Liver (tissue), 9 donors: Measurements from ENCODE around the gene ECE1. TPM values are rescaled to one million over a fixed set of nuclear protein-coding genes. Genes with fewer than 3 reads are reported as not detected.

Experiments
- DNase-seq: peaks from one replicate; pipeline ENCODE4 v3.0.0-alpha.2; 2017; ENCODE audit warnings: low spot score
- H3K27ac ChIP-seq, 2 donors: one replicate each; pipeline ENCODE4 v1.7.0; 2013; ENCODE audit warnings: inconsistent platforms in 2 of 2, low read length in 2 of 2, control low read depth in 1 of 2, low read depth in 1 of 2, mild to moderate bottlenecking in 1 of 2
- H3K27me3 ChIP-seq, 4 donors: one replicate each; pipeline versions ENCODE4 v1.6.1 to v1.7.0; 2013; ENCODE audit warnings: low read length in 3 of 4, inconsistent platforms in 1 of 4, mild to moderate bottlenecking in 1 of 4, moderate library complexity in 1 of 4; ENCODE audit not compliant: control insufficient read depth in 4 of 4, insufficient read depth in 4 of 4
- H3K36me3 ChIP-seq, 4 donors: one replicate each; pipeline versions ENCODE4 v1.6.1 to v1.7.0; 2013; ENCODE audit warnings: low read length in 3 of 4, mild to moderate bottlenecking in 3 of 4, low read depth in 1 of 4, moderate library complexity in 1 of 4; ENCODE audit not compliant: control insufficient read depth in 4 of 4, insufficient read depth in 3 of 4
- H3K4me1 ChIP-seq, 4 donors: one replicate each; pipeline versions ENCODE4 v1.6.1 to v1.7.0; 2013; ENCODE audit warnings: low read length in 3 of 4, mild to moderate bottlenecking in 3 of 4, moderate library complexity in 1 of 4; ENCODE audit not compliant: control insufficient read depth in 4 of 4, insufficient read depth in 4 of 4
- H3K4me3 ChIP-seq, 3 donors: one replicate each; pipeline versions ENCODE4 v1.6.1 to v1.7.0; 2013; ENCODE audit warnings: low read length in 3 of 3, control low read depth in 1 of 3, low read depth in 1 of 3, mild to moderate bottlenecking in 1 of 3
- H3K9ac ChIP-seq, 2 donors: one replicate each; pipeline ENCODE4 v1.7.0; 2013; ENCODE audit warnings: low read length in 2 of 2, mild to moderate bottlenecking in 2 of 2, moderate library complexity in 2 of 2, control low read depth in 1 of 2, low read depth in 1 of 2
- H3K9me3 ChIP-seq, 4 donors: one replicate each; pipeline versions ENCODE4 v1.6.1 to v1.7.0; 2013; ENCODE audit warnings: low read length in 3 of 4; ENCODE audit not compliant: control insufficient read depth in 4 of 4
- EGR1 ChIP-seq, 2 donors: IDR thresholded peaks; 2 replicates each; pipeline ENCODE4 v1.6.1; 2016 to 2018; ENCODE audit warnings: antibody characterized with exemption in 2 of 2, low read depth in 2 of 2
- FOXA1 ChIP-seq: IDR thresholded peaks from 2 replicates; pipeline ENCODE4 v1.6.1; 2016; ENCODE audit warnings: antibody characterized with exemption
- FOXA2 ChIP-seq: IDR thresholded peaks from 2 replicates; pipeline ENCODE4 v1.6.1; 2016; ENCODE audit warnings: antibody characterized with exemption
- GABPA ChIP-seq, 2 donors: IDR thresholded peaks in 1 of 2; conservative IDR thresholded peaks in 1 of 2; 2 replicates each; pipeline ENCODE4 v1.6.1; 2016; ENCODE audit warnings: antibody characterized with exemption in 2 of 2, mild to moderate bottlenecking in 1 of 2, moderate library complexity in 1 of 2
- HNF4A ChIP-seq, 2 donors: conservative IDR thresholded peaks; 2 replicates each; pipeline ENCODE4 v1.6.1; 2016; ENCODE audit warnings: antibody characterized with exemption in 2 of 2, mild to moderate bottlenecking in 2 of 2
- HNF4G ChIP-seq: IDR thresholded peaks from 2 replicates; pipeline ENCODE4 v1.6.1; 2016; ENCODE audit warnings: antibody characterized with exemption
- JUND ChIP-seq, 2 donors: IDR thresholded peaks; 2 replicates each; pipeline ENCODE4 v1.6.1; 2016; ENCODE audit warnings: antibody characterized with exemption in 2 of 2
- NR2F2 ChIP-seq: IDR thresholded peaks from 2 replicates; pipeline ENCODE4 v1.6.1; 2016; ENCODE audit warnings: antibody characterized with exemption
- RAD21 ChIP-seq, 2 donors: IDR thresholded peaks; 2 replicates each; pipeline ENCODE4 v1.6.1; 2016; ENCODE audit warnings: antibody characterized with exemption in 2 of 2, mild to moderate bottlenecking in 2 of 2
- RXRA ChIP-seq, 2 donors: IDR thresholded peaks; 2 replicates each; pipeline ENCODE4 v1.6.1; 2017 to 2018; ENCODE audit warnings: antibody characterized with exemption in 2 of 2, mild to moderate bottlenecking in 1 of 2
- SP1 ChIP-seq: IDR thresholded peaks from 2 replicates; pipeline ENCODE4 v1.6.1; 2018; ENCODE audit warnings: antibody characterized with exemption, mild to moderate bottlenecking
- TAF1 ChIP-seq: conservative IDR thresholded peaks from 2 replicates; pipeline ENCODE4 v1.6.1; 2016; ENCODE audit warnings: antibody characterized with exemption, mild to moderate bottlenecking
- YY1 ChIP-seq: IDR thresholded peaks from 2 replicates; pipeline ENCODE4 v1.6.1; 2016; ENCODE audit warnings: antibody characterized with exemption, mild to moderate bottlenecking
- WGBS: extraction: QIAGEN DNeasy Blood & Tissue Kit; methylation state at CpG from one replicate; pipeline ENCODE4 v1.1.7; 2013; 5-methylcytosine and 5-hydroxymethylcytosine counted together
- polyA plus RNA-seq, 2 donors: library from polyadenylated mRNA; stranded (reverse) in 1 of 2; unstranded in 1 of 2; fragments of 200-250 nt in 1 of 2; fragments of >200 nt in 1 of 2; fragmentation: Nextera tagmentation in 1 of 2; extraction: Ambion mirVana in 1 of 2; gene quantifications; one replicate each; pipeline versions ENCODE4 v1.2.1 to v1.2.3, GENCODE V29; 2013 to 2015
- total RNA-seq, 2 donors: library from RNA; depleted of rRNA; stranded (reverse); fragments of >200 nt; gene quantifications; one replicate each; pipeline ENCODE4 v1.2.3, GENCODE V29; 2014
- TF ChIP-seq, protein P1 (sequence below): IDR thresholded peaks from 2 replicates; pipeline ENCODE4 v1.6.1; 2016; ENCODE audit warnings: antibody characterized with exemption
- TF ChIP-seq, protein P2 (sequence below): IDR thresholded peaks from 2 replicates; pipeline ENCODE4 v1.6.1; 2016; ENCODE audit warnings: antibody characterized with exemption
- TF ChIP-seq, protein P3 (sequence below): IDR thresholded peaks from 2 replicates; pipeline ENCODE4 v1.6.1; 2016; ENCODE audit warnings: antibody characterized with exemption, mild to moderate bottlenecking
- TF ChIP-seq, protein P4 (sequence below): IDR thresholded peaks from 2 replicates; pipeline ENCODE4 v1.6.1; 2016; ENCODE audit warnings: antibody characterized with exemption
- TF ChIP-seq, protein P5 (sequence below): fragments of 150-350 bp; IDR thresholded peaks from 2 replicates; pipeline ENCODE4 v1.5.1; 2017; ENCODE audit warnings: improper control_type of control experiment, low read depth, low read length; ENCODE audit not compliant: missing input control
- donor health status: healthy.
- donor health status: healthy.
- donor health status: healthy.
- donor health status: healthy.
- donor health status: healthy.

The ECE1 gene
- total and polyA plus RNA-seq, 4 donors = 29.3 to 46.4 (median 39.6) TPM

DNA sequence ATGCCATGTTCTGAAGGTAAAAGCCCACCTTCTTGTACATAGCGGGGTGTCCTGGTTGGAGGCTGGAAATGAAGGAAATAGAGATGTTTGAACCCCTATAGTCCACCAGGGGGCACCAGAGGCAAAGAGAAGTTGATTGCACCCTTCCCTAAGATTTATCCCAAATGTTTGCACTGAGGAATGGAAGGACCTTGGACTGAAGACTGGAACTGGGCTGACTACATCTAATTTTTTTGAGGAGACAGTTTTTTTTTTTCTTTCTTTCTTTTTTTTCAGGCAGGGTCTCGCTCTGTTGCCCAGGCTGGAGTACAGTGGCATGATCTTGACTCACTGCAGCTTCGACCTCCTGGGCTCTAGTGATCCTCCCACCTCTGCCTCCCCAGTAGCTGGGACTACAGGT lies 58.2 kb downstream of the ECE1 start:
- Histone ChIP-seq H3K27me3 (no peaks in the 10 kb centered on the region), H3K36me3 (peaks cover 10 to 57% (median 36%) of the 10 kb centered on the region in 4 donors), H3K4me1 (peaks cover 0 to 3% (median under 1%) of the 10 kb centered on the region in 4 donors), H3K4me3 (no peak overlapping the region), H3K9ac (no peak overlapping the region), H3K9me3 (no peaks in the 10 kb centered on the region), H3K27ac (no peak overlapping the region)
- peak; percentile 61 for DNase-seq
- TF ChIP-seq RAD21 (IDR thresholded peaks at IDR 0.05) (peak; percentile 93 to 95), YY1 (no peak), RXRA (IDR thresholded peaks at IDR 0.05) (no peak), NR2F2 (peak; percentile 7), GABPA (IDR thresholded peaks at IDR 0.05 in 1 of 2, conservative IDR thresholded peaks at IDR 0.05 in 1 of 2) (no peak), HNF4G (peak; percentile 50), FOXA2 (no peak), FOXA1 (no peak), JUND (IDR thresholded peaks at IDR 0.05) (no peak), HNF4A (conservative IDR thresholded peaks at IDR 0.05) (peak; percentile 76 to 78), TAF1 (no peak), SP1 (no peak), EGR1 (IDR thresholded peaks at IDR 0.05; ENCODE audit: low read depth in 2 of 2) (no peak)
- TF ChIP-seq, protein P1, sequence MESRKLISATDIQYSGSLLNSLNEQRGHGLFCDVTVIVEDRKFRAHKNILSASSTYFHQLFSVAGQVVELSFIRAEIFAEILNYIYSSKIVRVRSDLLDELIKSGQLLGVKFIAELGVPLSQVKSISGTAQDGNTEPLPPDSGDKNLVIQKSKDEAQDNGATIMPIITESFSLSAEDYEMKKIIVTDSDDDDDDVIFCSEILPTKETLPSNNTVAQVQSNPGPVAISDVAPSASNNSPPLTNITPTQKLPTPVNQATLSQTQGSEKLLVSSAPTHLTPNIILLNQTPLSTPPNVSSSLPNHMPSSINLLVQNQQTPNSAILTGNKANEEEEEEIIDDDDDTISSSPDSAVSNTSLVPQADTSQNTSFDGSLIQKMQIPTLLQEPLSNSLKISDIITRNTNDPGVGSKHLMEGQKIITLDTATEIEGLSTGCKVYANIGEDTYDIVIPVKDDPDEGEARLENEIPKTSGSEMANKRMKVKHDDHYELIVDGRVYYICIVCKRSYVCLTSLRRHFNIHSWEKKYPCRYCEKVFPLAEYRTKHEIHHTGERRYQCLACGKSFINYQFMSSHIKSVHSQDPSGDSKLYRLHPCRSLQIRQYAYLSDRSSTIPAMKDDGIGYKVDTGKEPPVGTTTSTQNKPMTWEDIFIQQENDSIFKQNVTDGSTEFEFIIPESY = no peak
- TF ChIP-seq, protein P2, sequence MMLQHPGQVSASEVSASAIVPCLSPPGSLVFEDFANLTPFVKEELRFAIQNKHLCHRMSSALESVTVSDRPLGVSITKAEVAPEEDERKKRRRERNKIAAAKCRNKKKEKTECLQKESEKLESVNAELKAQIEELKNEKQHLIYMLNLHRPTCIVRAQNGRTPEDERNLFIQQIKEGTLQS = no peak
- TF ChIP-seq, protein P3, sequence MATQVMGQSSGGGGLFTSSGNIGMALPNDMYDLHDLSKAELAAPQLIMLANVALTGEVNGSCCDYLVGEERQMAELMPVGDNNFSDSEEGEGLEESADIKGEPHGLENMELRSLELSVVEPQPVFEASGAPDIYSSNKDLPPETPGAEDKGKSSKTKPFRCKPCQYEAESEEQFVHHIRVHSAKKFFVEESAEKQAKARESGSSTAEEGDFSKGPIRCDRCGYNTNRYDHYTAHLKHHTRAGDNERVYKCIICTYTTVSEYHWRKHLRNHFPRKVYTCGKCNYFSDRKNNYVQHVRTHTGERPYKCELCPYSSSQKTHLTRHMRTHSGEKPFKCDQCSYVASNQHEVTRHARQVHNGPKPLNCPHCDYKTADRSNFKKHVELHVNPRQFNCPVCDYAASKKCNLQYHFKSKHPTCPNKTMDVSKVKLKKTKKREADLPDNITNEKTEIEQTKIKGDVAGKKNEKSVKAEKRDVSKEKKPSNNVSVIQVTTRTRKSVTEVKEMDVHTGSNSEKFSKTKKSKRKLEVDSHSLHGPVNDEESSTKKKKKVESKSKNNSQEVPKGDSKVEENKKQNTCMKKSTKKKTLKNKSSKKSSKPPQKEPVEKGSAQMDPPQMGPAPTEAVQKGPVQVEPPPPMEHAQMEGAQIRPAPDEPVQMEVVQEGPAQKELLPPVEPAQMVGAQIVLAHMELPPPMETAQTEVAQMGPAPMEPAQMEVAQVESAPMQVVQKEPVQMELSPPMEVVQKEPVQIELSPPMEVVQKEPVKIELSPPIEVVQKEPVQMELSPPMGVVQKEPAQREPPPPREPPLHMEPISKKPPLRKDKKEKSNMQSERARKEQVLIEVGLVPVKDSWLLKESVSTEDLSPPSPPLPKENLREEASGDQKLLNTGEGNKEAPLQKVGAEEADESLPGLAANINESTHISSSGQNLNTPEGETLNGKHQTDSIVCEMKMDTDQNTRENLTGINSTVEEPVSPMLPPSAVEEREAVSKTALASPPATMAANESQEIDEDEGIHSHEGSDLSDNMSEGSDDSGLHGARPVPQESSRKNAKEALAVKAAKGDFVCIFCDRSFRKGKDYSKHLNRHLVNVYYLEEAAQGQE = no peak
- TF ChIP-seq, protein P4, sequence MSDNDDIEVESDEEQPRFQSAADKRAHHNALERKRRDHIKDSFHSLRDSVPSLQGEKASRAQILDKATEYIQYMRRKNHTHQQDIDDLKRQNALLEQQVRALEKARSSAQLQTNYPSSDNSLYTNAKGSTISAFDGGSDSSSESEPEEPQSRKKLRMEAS = no peak
- TF ChIP-seq, protein P5, sequence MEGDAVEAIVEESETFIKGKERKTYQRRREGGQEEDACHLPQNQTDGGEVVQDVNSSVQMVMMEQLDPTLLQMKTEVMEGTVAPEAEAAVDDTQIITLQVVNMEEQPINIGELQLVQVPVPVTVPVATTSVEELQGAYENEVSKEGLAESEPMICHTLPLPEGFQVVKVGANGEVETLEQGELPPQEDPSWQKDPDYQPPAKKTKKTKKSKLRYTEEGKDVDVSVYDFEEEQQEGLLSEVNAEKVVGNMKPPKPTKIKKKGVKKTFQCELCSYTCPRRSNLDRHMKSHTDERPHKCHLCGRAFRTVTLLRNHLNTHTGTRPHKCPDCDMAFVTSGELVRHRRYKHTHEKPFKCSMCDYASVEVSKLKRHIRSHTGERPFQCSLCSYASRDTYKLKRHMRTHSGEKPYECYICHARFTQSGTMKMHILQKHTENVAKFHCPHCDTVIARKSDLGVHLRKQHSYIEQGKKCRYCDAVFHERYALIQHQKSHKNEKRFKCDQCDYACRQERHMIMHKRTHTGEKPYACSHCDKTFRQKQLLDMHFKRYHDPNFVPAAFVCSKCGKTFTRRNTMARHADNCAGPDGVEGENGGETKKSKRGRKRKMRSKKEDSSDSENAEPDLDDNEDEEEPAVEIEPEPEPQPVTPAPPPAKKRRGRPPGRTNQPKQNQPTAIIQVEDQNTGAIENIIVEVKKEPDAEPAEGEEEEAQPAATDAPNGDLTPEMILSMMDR = peak; percentile 81
- WGBS = 84% methylated on average over 3 of the region's 3 CpGs
